ENCODE data around the gene FIP1L1.
"Not testable (repeated sequence)": the region's sequence is repeated elsewhere in the genome, so short reads cannot be mapped to it uniquely, and the experiment has no call there.

DNA sequence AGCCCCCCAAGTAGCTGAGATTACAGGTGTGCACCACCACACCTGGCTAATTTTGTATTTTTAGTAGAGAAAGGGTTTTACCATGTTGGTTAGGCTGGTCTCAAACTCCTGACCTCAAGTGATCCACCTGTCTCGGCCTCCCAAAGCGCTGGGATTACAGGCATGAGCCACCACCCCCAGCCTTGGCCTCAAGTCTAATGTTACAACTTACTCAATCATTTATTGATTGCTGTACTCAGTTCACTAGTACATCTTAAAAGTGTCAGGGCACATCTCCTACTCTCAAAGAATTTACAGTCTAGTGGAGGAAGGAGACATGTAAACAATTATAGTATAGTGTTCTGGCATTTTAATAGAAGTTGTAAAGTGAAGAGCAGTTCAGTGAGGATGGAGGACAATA, 31.0 kb upstream of the FIP1L1 start:
- TF ChIP-seq EZH2 (IDR thresholded peaks at IDR 0.05; ENCODE audit: low read depth) = not testable (repeated sequence)
- TF ChIP-seq, protein P1, sequence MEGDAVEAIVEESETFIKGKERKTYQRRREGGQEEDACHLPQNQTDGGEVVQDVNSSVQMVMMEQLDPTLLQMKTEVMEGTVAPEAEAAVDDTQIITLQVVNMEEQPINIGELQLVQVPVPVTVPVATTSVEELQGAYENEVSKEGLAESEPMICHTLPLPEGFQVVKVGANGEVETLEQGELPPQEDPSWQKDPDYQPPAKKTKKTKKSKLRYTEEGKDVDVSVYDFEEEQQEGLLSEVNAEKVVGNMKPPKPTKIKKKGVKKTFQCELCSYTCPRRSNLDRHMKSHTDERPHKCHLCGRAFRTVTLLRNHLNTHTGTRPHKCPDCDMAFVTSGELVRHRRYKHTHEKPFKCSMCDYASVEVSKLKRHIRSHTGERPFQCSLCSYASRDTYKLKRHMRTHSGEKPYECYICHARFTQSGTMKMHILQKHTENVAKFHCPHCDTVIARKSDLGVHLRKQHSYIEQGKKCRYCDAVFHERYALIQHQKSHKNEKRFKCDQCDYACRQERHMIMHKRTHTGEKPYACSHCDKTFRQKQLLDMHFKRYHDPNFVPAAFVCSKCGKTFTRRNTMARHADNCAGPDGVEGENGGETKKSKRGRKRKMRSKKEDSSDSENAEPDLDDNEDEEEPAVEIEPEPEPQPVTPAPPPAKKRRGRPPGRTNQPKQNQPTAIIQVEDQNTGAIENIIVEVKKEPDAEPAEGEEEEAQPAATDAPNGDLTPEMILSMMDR (conservative IDR thresholded peaks at IDR 0.05) = not testable (repeated sequence)
